Smooth muscle cell (in vitro differentiated cells): ENCODE data around the gene YWHAH. TPM values are rescaled to one million over a fixed set of nuclear protein-coding genes. Genes with fewer than 3 reads are reported as not detected.

Experiments used
- DNase-seq: peaks from one replicate; lab custom pipeline; 2025; ENCODE audit not compliant: unreplicated experiment; lab: John Stamatoyannopoulos, UW
- H2AFZ ChIP-seq: fragments of 200-600 bp; sonication (generic); 2 replicates; pipeline ENCODE4 v1.6.0; 2016; ENCODE audit warnings: antibody characterized with exemption, low read depth, mild to moderate bottlenecking
- H3F3A ChIP-seq: fragments of 200-600 bp; sonication (generic); 2 replicates; pipeline ENCODE4 v1.6.0; 2017; ENCODE audit warnings: antibody characterized with exemption, low read depth
- H3K27ac ChIP-seq: fragments of 200-600 bp; sonication (generic); 2 replicates; pipeline ENCODE4 v1.5.1; 2016; ENCODE audit warnings: low read depth, mild to moderate bottlenecking
- H3K27me3 ChIP-seq: fragments of 200-600 bp; sonication (generic); 2 replicates; pipeline ENCODE4 v1.6.1; 2016; ENCODE audit warnings: low read depth, mild to moderate bottlenecking
- H3K36me3 ChIP-seq: fragments of 200-600 bp; sonication (generic); 2 replicates; pipeline ENCODE4 v1.5.1; 2016; ENCODE audit warnings: low read depth
- H3K4me1 ChIP-seq: fragments of 200-600 bp; sonication (generic); 2 replicates; pipeline ENCODE4 v1.5.1; 2016; ENCODE audit warnings: low read depth
- H3K4me2 ChIP-seq: fragments of 200-600 bp; sonication (generic); 2 replicates; pipeline ENCODE4 v1.6.0; 2016; ENCODE audit warnings: mild to moderate bottlenecking
- H3K4me3 ChIP-seq: fragments of 200-600 bp; sonication (generic); 2 replicates; pipeline ENCODE4 v1.5.1; 2016; ENCODE audit warnings: mild to moderate bottlenecking
- H3K79me2 ChIP-seq: fragments of 200-600 bp; sonication (generic); 2 replicates; pipeline ENCODE4 v1.6.0; 2016; ENCODE audit warnings: low read depth, mild to moderate bottlenecking
- H3K9ac ChIP-seq: fragments of 200-600 bp; sonication (generic); 2 replicates; pipeline ENCODE4 v1.6.0; 2016; ENCODE audit warnings: low read depth
- H3K9me3 ChIP-seq: fragments of 200-600 bp; sonication (generic); replicated peaks from 2 replicates; pipeline ENCODE4 v1.5.1; 2016; ENCODE audit warnings: low read depth
- H4K20me1 ChIP-seq: fragments of 200-600 bp; sonication (generic); 2 replicates; pipeline ENCODE4 v1.6.0; 2016; ENCODE audit warnings: low read depth
- WGBS: methylation state at CpG from one replicate; pipeline ENCODE4 v1.1.7; 2016; ENCODE audit warnings: low lambda C conversion rate; 5-methylcytosine and 5-hydroxymethylcytosine counted together
- polyA plus RNA-seq: library from polyadenylated mRNA; unstranded; fragments of >200 nt; fragmentation: Nextera tagmentation; extraction: Ambion mirVana; gene quantifications from 2 replicates; pipeline ENCODE4 v1.2.1, GENCODE V29; 2016
- total RNA-seq: library from RNA; depleted of rRNA; stranded (reverse); fragments of >200 nt; gene quantifications from 2 replicates; pipeline ENCODE4 v1.2.3, GENCODE V29; 2014
- TF ChIP-seq, protein P1 (sequence below): fragments of 200-600 bp; sonication (generic); IDR thresholded peaks from 2 replicates; pipeline ENCODE4 v1.5.1; 2017; ENCODE audit warnings: borderline replicate concordance, mild to moderate bottlenecking, antibody characterized with exemption; ENCODE audit not compliant: insufficient read depth, poor library complexity, severe bottlenecking

Gene YWHAH
- total and polyA plus RNA-seq, 2 experiments from 2014 or later = 74.4 to 101 TPM

DNA sequence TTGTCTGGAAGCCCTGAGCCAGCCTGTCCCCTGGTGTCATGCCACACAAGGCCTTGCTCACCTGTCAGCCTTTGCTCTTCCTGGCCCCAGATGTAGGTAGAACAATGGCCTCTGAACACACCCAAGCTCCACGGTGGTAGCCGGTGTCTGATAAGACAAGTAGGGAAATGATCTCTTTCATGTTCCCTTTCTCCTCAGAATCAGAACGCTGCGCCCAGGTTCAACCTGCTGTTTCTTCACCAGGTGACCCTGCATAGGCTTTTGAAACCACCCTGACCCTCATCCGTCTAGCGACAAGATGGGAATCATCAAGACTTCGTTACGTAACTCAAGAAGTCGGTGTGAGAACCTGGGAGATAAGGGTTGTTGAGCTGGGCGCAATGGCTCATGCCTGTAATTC lies 28.7 kb upstream of the YWHAH start:
- no peaks in the 10 kb centered on the region for H3K4me1 ChIP-seq
- 93% methylated on average over 10 of the region's 10 CpGs for WGBS
- TF ChIP-seq, protein P1, sequence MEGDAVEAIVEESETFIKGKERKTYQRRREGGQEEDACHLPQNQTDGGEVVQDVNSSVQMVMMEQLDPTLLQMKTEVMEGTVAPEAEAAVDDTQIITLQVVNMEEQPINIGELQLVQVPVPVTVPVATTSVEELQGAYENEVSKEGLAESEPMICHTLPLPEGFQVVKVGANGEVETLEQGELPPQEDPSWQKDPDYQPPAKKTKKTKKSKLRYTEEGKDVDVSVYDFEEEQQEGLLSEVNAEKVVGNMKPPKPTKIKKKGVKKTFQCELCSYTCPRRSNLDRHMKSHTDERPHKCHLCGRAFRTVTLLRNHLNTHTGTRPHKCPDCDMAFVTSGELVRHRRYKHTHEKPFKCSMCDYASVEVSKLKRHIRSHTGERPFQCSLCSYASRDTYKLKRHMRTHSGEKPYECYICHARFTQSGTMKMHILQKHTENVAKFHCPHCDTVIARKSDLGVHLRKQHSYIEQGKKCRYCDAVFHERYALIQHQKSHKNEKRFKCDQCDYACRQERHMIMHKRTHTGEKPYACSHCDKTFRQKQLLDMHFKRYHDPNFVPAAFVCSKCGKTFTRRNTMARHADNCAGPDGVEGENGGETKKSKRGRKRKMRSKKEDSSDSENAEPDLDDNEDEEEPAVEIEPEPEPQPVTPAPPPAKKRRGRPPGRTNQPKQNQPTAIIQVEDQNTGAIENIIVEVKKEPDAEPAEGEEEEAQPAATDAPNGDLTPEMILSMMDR = no peak
- H3K4me2 ChIP-seq = no peak overlapping the region
- H3K27me3 ChIP-seq = no peaks in the 10 kb centered on the region
- H3K79me2 ChIP-seq = no peaks in the 10 kb centered on the region
- DNase-seq = no peak
- H3K9me3 ChIP-seq = no peaks in the 10 kb centered on the region
- H2AFZ ChIP-seq = no peak overlapping the region
- H4K20me1 ChIP-seq = no peaks in the 10 kb centered on the region
- H3F3A ChIP-seq = no peaks in the 10 kb centered on the region
- H3K27ac ChIP-seq = no peak overlapping the region
- no peak overlapping the region for H3K9ac ChIP-seq
- no peaks in the 10 kb centered on the region for H3K36me3 ChIP-seq
- no peak overlapping the region for H3K4me3 ChIP-seq

DNA sequence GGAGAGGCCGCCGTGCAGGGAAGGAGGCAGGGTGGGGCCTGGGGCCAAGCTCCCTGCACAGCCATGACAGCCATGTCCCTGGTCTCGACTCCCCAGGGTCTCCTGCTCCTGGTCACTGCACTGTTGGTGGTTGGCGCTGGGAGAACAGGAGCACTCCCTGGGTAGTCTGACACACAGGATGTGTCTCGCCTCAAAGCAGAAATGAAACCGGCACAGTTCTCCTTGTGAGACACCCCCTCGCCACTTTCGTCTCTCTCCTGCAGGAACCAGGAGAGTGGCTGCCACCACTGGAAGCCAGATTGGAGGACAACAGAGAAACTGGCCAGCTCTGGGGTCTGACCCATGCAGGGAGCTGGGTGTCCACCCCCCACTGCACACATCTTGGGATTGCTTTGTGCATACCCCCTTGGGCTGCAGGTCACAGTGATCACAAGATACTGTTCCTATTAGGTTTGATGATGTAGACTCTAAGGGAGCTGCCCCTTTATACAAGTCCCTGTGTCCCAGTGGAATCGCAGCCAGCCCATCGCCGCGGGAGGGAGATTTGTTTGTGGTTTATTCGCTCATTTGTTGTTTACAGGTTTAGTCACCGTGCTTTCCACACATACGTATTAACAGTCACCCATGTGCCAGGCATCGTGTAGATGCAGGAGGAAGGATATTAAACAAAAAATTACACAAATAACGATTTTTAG lies 27.0 kb upstream of the YWHAH start:
- Histone ChIP-seq H3K9me3 (no peaks in the 10 kb centered on the region), H3K79me2 (no peaks in the 10 kb centered on the region), H3K27me3 (no peaks in the 10 kb centered on the region), H4K20me1 (no peaks in the 10 kb centered on the region), H3K36me3 (no peaks in the 10 kb centered on the region), H3F3A (no peaks in the 10 kb centered on the region), H3K4me3 (no peak overlapping the region), H2AFZ (no peak overlapping the region), H3K4me2 (no peak overlapping the region), H3K4me1 (no peaks in the 10 kb centered on the region), H3K27ac (no peak overlapping the region), H3K9ac (no peak overlapping the region)
- TF ChIP-seq, protein P1 = no peak
- WGBS = 91% methylated on average over 15 of the region's 17 CpGs
- DNase-seq = no peak

DNA sequence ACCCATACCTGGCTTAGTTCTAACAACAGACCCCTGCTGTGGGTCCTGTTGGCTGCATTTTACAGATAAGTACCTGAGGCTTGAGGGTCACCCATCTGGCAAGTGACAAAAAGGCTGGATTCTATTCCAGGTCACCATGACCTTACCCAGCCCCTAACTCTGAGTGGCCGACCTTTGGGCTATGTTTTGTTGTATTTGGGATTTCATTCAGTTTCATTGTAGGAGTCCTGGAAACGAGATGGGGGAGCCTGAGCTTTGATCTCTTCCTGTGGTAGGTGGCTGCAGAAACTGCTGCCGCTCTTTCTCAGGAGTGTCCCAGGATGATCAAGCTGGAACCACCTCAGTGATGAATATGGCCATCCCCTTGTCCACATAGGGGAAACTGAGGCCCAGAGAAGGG lies 24.6 kb upstream of the YWHAH start:
- TF ChIP-seq, protein P1 = no peak
- Histone ChIP-seq H3K9ac (no peak overlapping the region), H3K27ac (no peak overlapping the region), H4K20me1 (no peaks in the 10 kb centered on the region), H3K36me3 (no peaks in the 10 kb centered on the region), H3K4me1 (no peaks in the 10 kb centered on the region), H3K9me3 (no peaks in the 10 kb centered on the region), H3K4me3 (no peak overlapping the region), H3K4me2 (no peak overlapping the region), H3K27me3 (no peaks in the 10 kb centered on the region), H3K79me2 (no peaks in the 10 kb centered on the region), H3F3A (no peaks in the 10 kb centered on the region), H2AFZ (no peak overlapping the region)
- no peak for DNase-seq
- 74% methylated on average over 3 of the region's 3 CpGs for WGBS

DNA sequence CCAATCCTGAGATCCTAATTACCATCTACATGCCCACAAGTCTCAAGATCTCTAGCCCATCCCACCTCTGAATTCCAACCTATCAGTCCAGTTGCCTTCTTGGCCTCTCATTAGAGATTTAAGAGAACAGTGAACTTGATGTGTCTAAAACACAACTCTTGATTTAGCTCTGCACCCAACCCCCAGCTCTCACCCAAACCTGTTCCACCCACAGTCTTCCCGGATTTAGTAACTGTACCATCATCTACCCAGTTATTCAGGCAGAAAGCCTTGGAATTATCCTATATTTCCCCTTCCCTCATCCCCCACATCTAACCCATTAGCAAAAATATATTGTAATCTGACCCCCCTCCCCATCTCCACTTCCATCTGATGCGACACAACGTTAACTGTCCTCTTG lies 24.0 kb upstream of the YWHAH start:
- Histone ChIP-seq H3K4me3 (no peak overlapping the region), H3K27ac (no peak overlapping the region), H4K20me1 (no peaks in the 10 kb centered on the region), H2AFZ (no peak overlapping the region), H3K4me2 (no peak overlapping the region), H3K36me3 (no peaks in the 10 kb centered on the region), H3F3A (no peaks in the 10 kb centered on the region), H3K4me1 (no peaks in the 10 kb centered on the region), H3K79me2 (no peaks in the 10 kb centered on the region), H3K27me3 (no peaks in the 10 kb centered on the region), H3K9me3 (no peaks in the 10 kb centered on the region), H3K9ac (no peak overlapping the region)
- DNase-seq = no peak
- TF ChIP-seq, protein P1 = no peak
- 92% methylated on average over 3 of the region's 3 CpGs for WGBS
